Measurements from ENCODE around the gene RRAGD.

GRCh38 chr6:89387516-89388201, 24.4 kb downstream of the RRAGD start:
- TF ChIP-seq CTCF (IDR thresholded peaks at IDR 0.05), result no peak
- TF ChIP-seq POLR2A (IDR thresholded peaks at IDR 0.05), result no peak
